Measurements from ENCODE around the gene PGAM2. TPM values are rescaled to one million over a fixed set of nuclear protein-coding genes. Genes with fewer than 3 reads are reported as not detected.

Gene PGAM2
- total RNA-seq, 1 experiment from 2014 or later: 9.7 TPM

- H3K4me2 ChIP-seq: no peak overlapping the region
- intact Hi-C loops (cut with micrococcal nuclease; ENCODE audit: unreplicated experiment): no loop called here
Observed at GRCh38 chr7:44098092-44099068, 33.0 kb upstream of the PGAM2 start.

GRCh38 chr7:44097064-44097932, 31.9 kb upstream of the PGAM2 start:
- no peak for DNase-seq
- Histone ChIP-seq H4K20me1 (ENCODE audit: insufficient read depth) (no peaks in the 10 kb centered on the region), H3F3A (ENCODE audit: insufficient read depth, low read depth) (no peaks in the 10 kb centered on the region), H3K9me3 (ENCODE audit: insufficient read depth, low read depth) (no peaks in the 10 kb centered on the region), H3K4me1 (replicated peaks; ENCODE audit: insufficient read depth) (no peaks in the 10 kb centered on the region), H3K27me3 (ENCODE audit: insufficient read depth, low read depth) (no peaks in the 10 kb centered on the region), H3K79me2 (ENCODE audit: low read depth) (no peaks in the 10 kb centered on the region), H3K36me3 (ENCODE audit: low read depth) (no peaks in the 10 kb centered on the region), H3K4me3 (no peak overlapping the region), H3K9me2 (ENCODE audit: insufficient read depth) (no peaks in the 10 kb centered on the region), H2AFZ (no peak overlapping the region), H3K4me2 (no peak overlapping the region), H3K27ac (no peak overlapping the region)
- TF ChIP-seq CTCF (conservative IDR thresholded peaks at IDR 0.05): no peak
- TF ChIP-seq EZH2 (IDR thresholded peaks at IDR 0.05; ENCODE audit: low read depth): no peak
- no TSS peak for BruUV-seq (replicated peaks)
- intact Hi-C loops (cut with micrococcal nuclease; ENCODE audit: unreplicated experiment): no loop called here
- ChIA-PET POLR2A (ENCODE audit: unreplicated experiment) (no interaction called here), CTCF (no interaction called here)

More at GRCh38 chr7:44098092-44099068, 33.0 kb upstream of the PGAM2 start:
- Histone ChIP-seq H3K27me3 (ENCODE audit: insufficient read depth, low read depth) (no peaks in the 10 kb centered on the region), H3K27ac (no peak overlapping the region), H3K9me2 (ENCODE audit: insufficient read depth) (no peaks in the 10 kb centered on the region), H3K9me3 (ENCODE audit: insufficient read depth, low read depth) (no peaks in the 10 kb centered on the region), H3F3A (ENCODE audit: insufficient read depth, low read depth) (no peaks in the 10 kb centered on the region), H3K36me3 (ENCODE audit: low read depth) (no peaks in the 10 kb centered on the region), H4K20me1 (ENCODE audit: insufficient read depth) (no peaks in the 10 kb centered on the region), H3K4me3 (no peak overlapping the region), H3K79me2 (ENCODE audit: low read depth) (no peaks in the 10 kb centered on the region), H3K4me1 (replicated peaks; ENCODE audit: insufficient read depth) (no peaks in the 10 kb centered on the region), H2AFZ (no peak overlapping the region)
- ChIA-PET CTCF (no interaction called here), POLR2A (ENCODE audit: unreplicated experiment) (no interaction called here)
- TF ChIP-seq EZH2 (IDR thresholded peaks at IDR 0.05; ENCODE audit: low read depth): no peak
- no peak for TF ChIP-seq CTCF (conservative IDR thresholded peaks at IDR 0.05)
- DNase-seq: no peak
- no TSS peak for BruUV-seq (replicated peaks)

GRCh38 chr7:44096326-44096881, 31.0 kb upstream of the PGAM2 start:
- H3K4me3 ChIP-seq: no peak overlapping the region
- no peak overlapping the region for H3K27ac ChIP-seq
- H3K36me3 ChIP-seq (ENCODE audit: low read depth): no peaks in the 10 kb centered on the region
- no peaks in the 10 kb centered on the region for H4K20me1 ChIP-seq (ENCODE audit: insufficient read depth)
- H3K27me3 ChIP-seq (ENCODE audit: insufficient read depth, low read depth): no peaks in the 10 kb centered on the region
- BruUV-seq (replicated peaks): no TSS peak
- no peaks in the 10 kb centered on the region for H3K9me2 ChIP-seq (ENCODE audit: insufficient read depth)
- TF ChIP-seq EZH2 (IDR thresholded peaks at IDR 0.05; ENCODE audit: low read depth) (no peak), CTCF (conservative IDR thresholded peaks at IDR 0.05) (no peak)
- H3K4me1 ChIP-seq (replicated peaks; ENCODE audit: insufficient read depth): no peaks in the 10 kb centered on the region
- ChIA-PET CTCF (no interaction called here), POLR2A (ENCODE audit: unreplicated experiment) (no interaction called here)
- no peaks in the 10 kb centered on the region for H3K9me3 ChIP-seq (ENCODE audit: insufficient read depth, low read depth)
- intact Hi-C loops (cut with micrococcal nuclease; ENCODE audit: unreplicated experiment): no loop called here
- H3K4me2 ChIP-seq: no peak overlapping the region
- H3K79me2 ChIP-seq (ENCODE audit: low read depth): no peaks in the 10 kb centered on the region
- no peaks in the 10 kb centered on the region for H3F3A ChIP-seq (ENCODE audit: insufficient read depth, low read depth)
- no peak overlapping the region for H2AFZ ChIP-seq
- no peak for DNase-seq
